HFFc6 (cell line): ENCODE measurements around the gene ERC2. TPM values are rescaled to one million over a fixed set of nuclear protein-coding genes. Genes with fewer than 3 reads are reported as not detected.

Source experiments
- DNase-seq: peaks from one replicate; pipeline ENCODE4 v3.0.0-alpha.2; 2018
- H3K27ac Mint-ChIP-seq: 2 replicates; pipeline ENCODE4 v1.8.0; 2020; ENCODE audit warnings: mild to moderate bottlenecking, mixed read lengths
- H3K27me3 Mint-ChIP-seq: 2 replicates; pipeline ENCODE4 v1.8.0; 2021; ENCODE audit warnings: mild to moderate bottlenecking, moderate library complexity, mixed read lengths; ENCODE audit not compliant: insufficient read depth
- H3K36me3 Mint-ChIP-seq: 2 replicates; pipeline ENCODE4 v1.8.0; 2021; ENCODE audit warnings: low read depth, mixed read lengths
- H3K4me1 Mint-ChIP-seq: 2 replicates; pipeline ENCODE4 v1.8.0; 2020; ENCODE audit warnings: low read depth, mixed read lengths
- H3K4me3 Mint-ChIP-seq: 2 replicates; pipeline ENCODE4 v1.8.0; 2020; ENCODE audit warnings: mild to moderate bottlenecking, moderate library complexity, mixed read lengths
- H3K9me3 Mint-ChIP-seq: 2 replicates; pipeline ENCODE4 v1.8.0; 2020; ENCODE audit warnings: mild to moderate bottlenecking, mixed read lengths
- total RNA-seq, 6 experiments: library from RNA; stranded (reverse); fragmentation: NEBNext Ultra II Directional; extraction: Animal tissue kit (Norgen Biotek cat#: 25700); gene quantifications; 2 replicates in 1 of 6; 3 replicates in 5 of 6; pipeline ENCODE4 v1.2.3, GENCODE V29; 2021
- TF ChIP-seq, protein P1 (sequence below): fragments of 200-600 bp; sonication (generic); IDR thresholded peaks from 2 replicates; pipeline ENCODE4 v1.5.0; 2021; ENCODE audit warnings: antibody characterized with exemption, mild to moderate bottlenecking

Gene ERC2
- total RNA-seq, 6 experiments from 2014 or later = 0.11 TPM; not detected in 5

DNA sequence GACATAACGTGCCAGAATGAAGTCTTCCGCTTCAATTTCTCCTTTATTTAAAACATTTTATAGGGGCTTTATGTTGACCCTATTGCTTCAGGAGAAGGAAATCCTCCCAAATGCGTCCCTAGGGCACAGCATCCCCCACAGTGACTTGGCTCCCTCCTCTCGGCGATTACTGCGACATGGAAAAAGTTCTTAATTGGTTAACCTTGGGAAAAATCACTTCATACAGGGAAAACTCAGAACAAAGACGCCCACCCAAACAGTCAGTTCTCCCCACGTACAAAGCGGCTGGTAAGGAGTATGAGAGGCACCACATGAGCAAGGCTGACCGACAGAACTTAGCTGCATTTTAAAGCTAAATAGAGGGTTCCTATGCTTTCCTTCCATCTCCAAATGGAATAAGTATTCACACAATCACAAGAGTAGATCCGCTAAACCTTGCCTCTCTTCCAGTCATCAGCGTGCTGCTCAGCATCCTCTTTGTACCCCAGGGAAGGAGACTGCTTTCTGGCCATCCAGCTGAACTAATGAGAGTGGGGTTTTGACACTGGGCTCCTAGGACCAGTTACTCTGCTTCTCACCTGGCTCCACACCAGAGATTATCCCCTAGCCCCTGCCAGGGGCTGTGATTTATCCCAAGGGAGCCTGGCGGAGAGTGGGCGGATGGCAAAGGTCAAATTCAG lies 565.9 kb downstream of the ERC2 start:
- Mint-ChIP-seq H3K36me3 (no peaks in the 10 kb centered on the region), H3K9me3 (peaks cover 3% of the 10 kb centered on the region; the same call in 1 of the 2 replicates), H3K4me1 (no peaks in the 10 kb centered on the region), H3K27me3 (no peaks in the 10 kb centered on the region; the same call in 1 of the 2 replicates), H3K4me3 (no peak overlapping the region), H3K27ac (no peak overlapping the region)
- DNase-seq = no peak
- TF ChIP-seq, protein P1, sequence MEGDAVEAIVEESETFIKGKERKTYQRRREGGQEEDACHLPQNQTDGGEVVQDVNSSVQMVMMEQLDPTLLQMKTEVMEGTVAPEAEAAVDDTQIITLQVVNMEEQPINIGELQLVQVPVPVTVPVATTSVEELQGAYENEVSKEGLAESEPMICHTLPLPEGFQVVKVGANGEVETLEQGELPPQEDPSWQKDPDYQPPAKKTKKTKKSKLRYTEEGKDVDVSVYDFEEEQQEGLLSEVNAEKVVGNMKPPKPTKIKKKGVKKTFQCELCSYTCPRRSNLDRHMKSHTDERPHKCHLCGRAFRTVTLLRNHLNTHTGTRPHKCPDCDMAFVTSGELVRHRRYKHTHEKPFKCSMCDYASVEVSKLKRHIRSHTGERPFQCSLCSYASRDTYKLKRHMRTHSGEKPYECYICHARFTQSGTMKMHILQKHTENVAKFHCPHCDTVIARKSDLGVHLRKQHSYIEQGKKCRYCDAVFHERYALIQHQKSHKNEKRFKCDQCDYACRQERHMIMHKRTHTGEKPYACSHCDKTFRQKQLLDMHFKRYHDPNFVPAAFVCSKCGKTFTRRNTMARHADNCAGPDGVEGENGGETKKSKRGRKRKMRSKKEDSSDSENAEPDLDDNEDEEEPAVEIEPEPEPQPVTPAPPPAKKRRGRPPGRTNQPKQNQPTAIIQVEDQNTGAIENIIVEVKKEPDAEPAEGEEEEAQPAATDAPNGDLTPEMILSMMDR = no peak

DNA sequence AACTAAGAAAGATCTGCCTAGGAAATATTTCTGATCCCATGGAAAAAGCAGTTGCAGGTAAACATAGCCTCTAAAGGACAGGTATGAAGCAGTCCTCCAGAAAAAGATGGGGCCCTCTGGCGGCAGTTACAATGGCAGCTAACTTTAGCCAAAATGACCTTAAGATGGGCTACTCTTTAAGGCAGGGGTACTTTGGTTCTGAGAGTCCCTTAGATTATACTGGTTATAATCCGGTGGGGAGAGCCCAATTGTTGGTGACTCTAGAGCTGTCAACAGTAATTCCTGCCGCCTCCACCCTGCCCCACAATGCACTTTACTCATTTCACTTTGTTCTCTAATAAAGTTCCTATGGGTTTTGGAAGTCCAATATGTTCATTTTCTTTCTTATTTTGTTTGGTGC lies 568.4 kb downstream of the ERC2 start:
- Mint-ChIP-seq H3K27ac (no peak overlapping the region), H3K9me3 (no peaks in the 10 kb centered on the region; the same call in 1 of the 2 replicates), H3K27me3 (no peaks in the 10 kb centered on the region; the same call in 1 of the 2 replicates), H3K36me3 (no peaks in the 10 kb centered on the region), H3K4me3 (no peak overlapping the region), H3K4me1 (no peaks in the 10 kb centered on the region)
- DNase-seq = no peak
- TF ChIP-seq, protein P1 = peak; percentile 45

DNA sequence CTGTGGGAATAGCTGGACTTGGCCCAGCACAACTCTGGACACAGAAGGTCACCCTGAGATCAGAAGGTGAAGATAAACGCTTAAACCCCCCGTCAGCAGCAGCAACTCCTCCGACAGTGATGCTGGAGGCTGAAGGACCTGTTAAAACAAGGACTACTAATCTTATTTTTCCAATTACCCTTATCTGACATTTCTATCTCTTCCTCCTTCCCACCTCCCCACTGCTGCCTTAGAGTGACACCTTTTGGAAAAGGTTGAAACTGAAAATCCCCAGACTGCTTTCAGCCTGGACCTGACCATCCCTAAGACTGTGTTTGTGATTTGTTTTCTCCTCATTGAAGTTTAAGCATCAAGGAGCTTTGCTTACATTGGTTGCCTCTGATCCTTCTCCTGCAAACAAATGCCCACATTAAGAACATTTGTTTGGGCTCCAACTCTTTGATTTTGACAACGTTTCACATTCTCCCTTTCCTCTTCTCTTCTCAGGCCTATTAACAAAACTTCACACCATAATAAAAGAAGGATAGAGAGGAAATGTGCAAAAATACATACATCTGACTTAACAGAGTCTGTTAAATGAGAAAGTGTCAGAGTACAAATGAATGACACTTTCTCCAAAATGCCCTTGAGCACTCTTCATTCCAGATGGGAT lies 570.6 kb downstream of the ERC2 start:
- TF ChIP-seq, protein P1 = no peak
- DNase-seq = no peak
- Mint-ChIP-seq H3K27ac (no peak overlapping the region), H3K27me3 (no peaks in the 10 kb centered on the region), H3K4me1 (peaks cover 10% of the 10 kb centered on the region; the same call in 1 of the 2 replicates), H3K4me3 (no peak overlapping the region), H3K36me3 (no peaks in the 10 kb centered on the region), H3K9me3 (no peaks in the 10 kb centered on the region; the same call in 1 of the 2 replicates)

DNA sequence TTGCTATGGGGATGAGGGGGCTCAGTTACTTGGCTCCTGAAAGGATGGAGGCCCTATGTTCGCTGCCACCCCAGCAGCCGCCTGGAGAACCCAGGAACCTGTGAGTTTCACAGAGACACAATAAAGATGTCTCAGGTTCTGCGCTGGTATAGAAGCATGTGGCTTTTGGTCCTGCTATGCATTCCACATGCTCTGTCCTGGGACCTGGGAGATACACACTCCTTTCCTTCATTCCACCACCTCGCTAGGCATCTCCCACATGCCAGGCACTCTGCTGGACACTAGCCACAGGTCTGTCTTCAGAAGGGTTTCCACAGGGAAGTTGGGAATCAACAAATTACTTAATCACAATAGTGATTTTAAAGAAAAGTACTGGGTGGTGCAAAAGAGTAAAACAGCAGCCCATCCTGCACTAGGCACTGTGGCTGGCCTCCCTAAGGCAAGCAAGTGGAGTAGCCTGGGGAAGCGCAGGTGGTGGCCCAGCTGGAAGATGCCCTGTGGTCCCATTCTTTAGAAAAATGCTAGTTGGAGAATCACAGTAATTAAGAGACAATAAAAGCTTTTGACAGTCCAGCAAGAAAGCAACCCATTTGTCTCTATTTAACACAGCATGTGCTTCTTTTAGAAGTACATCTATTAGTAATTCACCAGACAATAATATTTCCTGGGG lies 572.2 kb downstream of the ERC2 start:
- no peak for DNase-seq
- Mint-ChIP-seq H3K9me3 (no peaks in the 10 kb centered on the region; the same call in 1 of the 2 replicates), H3K36me3 (no peaks in the 10 kb centered on the region), H3K27me3 (no peaks in the 10 kb centered on the region), H3K27ac (no peak overlapping the region), H3K4me3 (no peak overlapping the region), H3K4me1 (peaks cover 11% of the 10 kb centered on the region; the same call in 1 of the 2 replicates)
- TF ChIP-seq, protein P1 = no peak

DNA sequence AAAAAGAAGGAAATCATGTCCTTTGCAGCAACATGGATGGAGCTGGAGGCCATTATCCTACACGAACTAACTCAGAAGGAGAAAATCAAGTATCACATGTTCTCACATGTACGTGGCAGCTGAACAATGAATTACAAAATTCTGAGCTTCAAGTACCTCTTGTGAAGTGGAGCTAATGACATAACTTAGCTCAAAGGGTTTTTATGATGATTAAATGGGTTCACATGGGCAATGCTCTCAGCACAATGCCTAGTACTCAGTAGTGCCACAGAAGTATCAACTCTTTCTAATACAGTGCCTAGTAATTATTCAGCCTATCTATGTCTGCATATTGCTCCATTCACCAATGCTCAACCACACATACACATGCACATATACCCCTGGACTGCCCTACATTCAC lies 573.7 kb downstream of the ERC2 start:
- Mint-ChIP-seq H3K27me3 (no peaks in the 10 kb centered on the region), H3K36me3 (no peaks in the 10 kb centered on the region), H3K4me1 (peaks cover 11% of the 10 kb centered on the region; the same call in 1 of the 2 replicates), H3K9me3 (no peaks in the 10 kb centered on the region; the same call in 1 of the 2 replicates), H3K27ac (no peak overlapping the region), H3K4me3 (no peak overlapping the region)
- TF ChIP-seq, protein P1 = no peak
- DNase-seq = no peak
